Suprapubic skin (tissue), 4 donors: ENCODE results near the gene KNCN. TPM values are rescaled to one million over a fixed set of nuclear protein-coding genes. Genes with fewer than 3 reads are reported as not detected.

Experiments
- DNase-seq, 2 donors: peaks; one replicate each; pipeline ENCODE4 v3.0.0-alpha.2; 2019; ENCODE audit warnings: low spot score in 2 of 2
- H3K27ac ChIP-seq: fragments of 200-600 bp; sonication (generic); one replicate; pipeline ENCODE4 v1.5.1; 2019
- H3K27me3 ChIP-seq: fragments of 200-600 bp; sonication (generic); one replicate; pipeline ENCODE4 v1.5.1; 2019
- H3K36me3 ChIP-seq: fragments of 200-600 bp; sonication (generic); one replicate; pipeline ENCODE4 v1.5.1; 2019
- H3K4me1 ChIP-seq: fragments of 200-600 bp; sonication (generic); one replicate; pipeline ENCODE4 v1.5.1; 2019
- H3K4me3 ChIP-seq: fragments of 200-600 bp; sonication (generic); one replicate; pipeline ENCODE4 v1.5.1; 2019; ENCODE audit warnings: mild to moderate bottlenecking
- H3K9me3 ChIP-seq: fragments of 200-600 bp; sonication (generic); one replicate; pipeline ENCODE4 v1.5.1; 2019
- CTCF ChIP-seq, 2 donors: fragments of 200-600 bp in 1 of 2; fragments of 450-650 bp in 1 of 2; sonication (generic) in 1 of 2; IDR thresholded peaks; one replicate each; pipeline ENCODE4 v1.5.1; 2016 to 2019; ENCODE audit warnings: antibody characterized with exemption in 2 of 2, mild to moderate bottlenecking in 1 of 2, moderate library complexity in 1 of 2
- EP300 ChIP-seq: sonication (generic); formaldehyde crosslinking; IDR thresholded peaks from one replicate; pipeline ENCODE4 v1.6.1; 2017; ENCODE audit warnings: antibody characterized with exemption
- POLR2A ChIP-seq, 2 donors: fragments of 450-650 bp; IDR thresholded peaks; one replicate each; pipeline ENCODE4 v1.6.1; 2017; ENCODE audit warnings: antibody characterized with exemption in 2 of 2, mild to moderate bottlenecking in 2 of 2, moderate library complexity in 2 of 2
- POLR2AphosphoS5 ChIP-seq, 3 donors: sonication (generic); formaldehyde crosslinking; IDR thresholded peaks; one replicate each; pipeline ENCODE4 v1.6.1; 2017; ENCODE audit warnings: antibody characterized with exemption in 3 of 3
- WGBS: methylation state at CpG from one replicate; pipeline ENCODE4 v1.1.5; 2018; 5-methylcytosine and 5-hydroxymethylcytosine counted together
- total RNA-seq, 4 donors: library from RNA; depleted of rRNA; stranded (reverse); fragments of >200 nt; gene quantifications; one replicate each; pipeline ENCODE4 v1.1.0, GENCODE V29; 2016

KNCN gene
- total RNA-seq, 4 donors from 2014 or later, result not detected

GRCh38 chr1:46582972-46583371, 31.5 kb upstream of the KNCN start:
- no peak overlapping the region for H3K27ac ChIP-seq
- H3K4me1 ChIP-seq, result no peaks in the 10 kb centered on the region
- H3K27me3 ChIP-seq, result no peaks in the 10 kb centered on the region
- H3K4me3 ChIP-seq, result no peak overlapping the region
- DNase-seq, result no peak
- WGBS, result 77% methylated on average over 7 of the region's 7 CpGs
- TF ChIP-seq EP300, result no peak
- H3K9me3 ChIP-seq, result no peaks in the 10 kb centered on the region
- peaks cover 77% of the 10 kb centered on the region for H3K36me3 ChIP-seq

GRCh38 chr1:46581681-46582455, 30.4 kb upstream of the KNCN start:
- Histone ChIP-seq H3K27me3 (no peaks in the 10 kb centered on the region), H3K4me3 (no peak overlapping the region), H3K4me1 (no peaks in the 10 kb centered on the region), H3K27ac (no peak overlapping the region), H3K9me3 (no peaks in the 10 kb centered on the region), H3K36me3 (peaks cover 80% of the 10 kb centered on the region)
- TF ChIP-seq POLR2AphosphoS5 (IDR thresholded peaks at IDR 0.05) (no peak), CTCF (IDR thresholded peaks at IDR 0.05) (no peak), EP300 (no peak), POLR2A (IDR thresholded peaks at IDR 0.05) (no peak)
- DNase-seq, result no peak
- 81% methylated on average over 4 of the region's 4 CpGs for WGBS

GRCh38 chr1:46580140-46580903, 28.9 kb upstream of the KNCN start:
- Histone ChIP-seq H3K4me1 (no peaks in the 10 kb centered on the region), H3K27me3 (no peaks in the 10 kb centered on the region), H3K4me3 (no peak overlapping the region), H3K9me3 (no peaks in the 10 kb centered on the region), H3K36me3 (peaks cover 84% of the 10 kb centered on the region), H3K27ac (no peak overlapping the region)
- DNase-seq, result no peak
- 85% methylated on average over 6 of the region's 6 CpGs for WGBS
- TF ChIP-seq CTCF (IDR thresholded peaks at IDR 0.05), result no peak
- TF ChIP-seq POLR2A (IDR thresholded peaks at IDR 0.05), result no peak
- TF ChIP-seq EP300, result no peak
- TF ChIP-seq POLR2AphosphoS5 (IDR thresholded peaks at IDR 0.05), result no peak

GRCh38 chr1:46577671-46578070, 26.2 kb upstream of the KNCN start:
- DNase-seq, result no peak
- Histone ChIP-seq H3K4me3 (no peak overlapping the region), H3K4me1 (no peaks in the 10 kb centered on the region), H3K27me3 (no peaks in the 10 kb centered on the region), H3K27ac (no peak overlapping the region), H3K36me3 (peaks cover 78% of the 10 kb centered on the region), H3K9me3 (no peaks in the 10 kb centered on the region)
- TF ChIP-seq POLR2A (IDR thresholded peaks at IDR 0.05) (no peak), CTCF (IDR thresholded peaks at IDR 0.05) (no peak), POLR2AphosphoS5 (IDR thresholded peaks at IDR 0.05) (no peak), EP300 (no peak)
- WGBS, result 88% methylated on average over 4 of the region's 4 CpGs

- WGBS, result 96% methylated on average over 6 of the region's 6 CpGs
- no peak for DNase-seq
- Histone ChIP-seq H3K27me3 (no peaks in the 10 kb centered on the region), H3K27ac (no peak overlapping the region), H3K4me1 (no peaks in the 10 kb centered on the region), H3K36me3 (peaks cover 67% of the 10 kb centered on the region), H3K9me3 (no peaks in the 10 kb centered on the region), H3K4me3 (no peak overlapping the region)
- TF ChIP-seq EP300 (no peak), POLR2AphosphoS5 (IDR thresholded peaks at IDR 0.05) (no peak), POLR2A (IDR thresholded peaks at IDR 0.05) (no peak), CTCF (IDR thresholded peaks at IDR 0.05) (no peak)
These were observed 25.1 kb upstream of the KNCN start for GRCh38 chr1:46576596-46576995.
